ENCODE data around the gene KRTAP10-12.

The KRTAP10-12 gene

DNA sequence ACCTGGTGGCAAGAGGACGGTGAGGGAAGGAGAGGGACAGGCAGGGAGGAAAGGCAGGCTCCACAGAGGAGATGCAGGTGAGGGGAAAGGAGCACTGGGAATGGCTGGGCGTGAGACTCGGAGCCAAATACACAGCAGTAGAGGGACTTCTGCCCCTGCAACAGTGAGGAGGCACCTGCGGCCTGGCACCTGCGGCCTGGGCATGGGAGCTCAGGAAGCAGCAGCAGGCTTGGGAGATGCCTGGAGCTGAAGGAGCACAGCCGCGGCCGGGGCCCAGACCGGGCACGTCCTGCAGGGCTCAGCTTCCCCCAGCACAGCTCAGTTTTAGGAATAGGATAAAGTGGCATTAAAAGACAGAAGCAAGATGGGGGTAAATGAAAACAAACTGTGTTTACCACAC is 35.3 kb downstream of the KRTAP10-12 start:
- Histone ChIP-seq H3K4me1 (ENCODE audit: control insufficient read depth, low read depth, low read length) (no peaks in the 10 kb centered on the region), H3K4me3 (ENCODE audit: low read length) (no peak overlapping the region), H3K36me3 (ENCODE audit: control insufficient read depth, low read depth, low read length) (no peaks in the 10 kb centered on the region), H3K27me3 (ENCODE audit: control insufficient read depth, insufficient read depth, low read length) (no peaks in the 10 kb centered on the region), H3K9me3 (ENCODE audit: control insufficient read depth, low read depth, low read length) (peaks cover 1% of the 10 kb centered on the region), H3K27ac (ENCODE audit: low read length) (no peak overlapping the region), H3K9ac (ENCODE audit: low read length) (no peak overlapping the region)

DNA sequence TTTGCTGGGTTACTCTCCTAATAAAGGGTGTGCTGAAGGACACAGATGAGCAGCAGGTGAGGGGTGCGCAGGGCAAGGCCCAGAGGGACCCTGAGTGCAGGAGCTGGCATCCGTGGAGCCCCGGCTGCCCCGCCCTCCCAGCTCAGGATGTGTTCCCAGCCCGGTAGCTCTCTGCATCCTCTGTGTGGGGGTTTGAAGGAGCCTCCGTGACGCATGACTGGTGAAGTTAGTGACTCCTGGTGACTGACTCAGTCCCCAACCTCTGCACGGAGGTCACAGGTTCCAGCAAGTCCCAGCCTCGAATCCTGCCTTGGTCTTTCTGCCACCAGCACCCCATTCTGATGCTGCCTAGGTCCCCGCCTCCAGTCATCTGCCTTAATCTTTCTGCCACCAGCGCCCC is 36.0 kb downstream of the KRTAP10-12 start:
- peaks cover 8% of the 10 kb centered on the region for H3K9me3 ChIP-seq (ENCODE audit: control insufficient read depth, low read depth, low read length)
- no peak overlapping the region for H3K9ac ChIP-seq (ENCODE audit: low read length)
- no peaks in the 10 kb centered on the region for H3K36me3 ChIP-seq (ENCODE audit: control insufficient read depth, low read depth, low read length)
- H3K4me3 ChIP-seq (ENCODE audit: low read length), result no peak overlapping the region
- no peak overlapping the region for H3K27ac ChIP-seq (ENCODE audit: low read length)
- H3K4me1 ChIP-seq (ENCODE audit: control insufficient read depth, low read depth, low read length), result no peaks in the 10 kb centered on the region
- H3K27me3 ChIP-seq (ENCODE audit: control insufficient read depth, insufficient read depth, low read length), result no peaks in the 10 kb centered on the region

DNA sequence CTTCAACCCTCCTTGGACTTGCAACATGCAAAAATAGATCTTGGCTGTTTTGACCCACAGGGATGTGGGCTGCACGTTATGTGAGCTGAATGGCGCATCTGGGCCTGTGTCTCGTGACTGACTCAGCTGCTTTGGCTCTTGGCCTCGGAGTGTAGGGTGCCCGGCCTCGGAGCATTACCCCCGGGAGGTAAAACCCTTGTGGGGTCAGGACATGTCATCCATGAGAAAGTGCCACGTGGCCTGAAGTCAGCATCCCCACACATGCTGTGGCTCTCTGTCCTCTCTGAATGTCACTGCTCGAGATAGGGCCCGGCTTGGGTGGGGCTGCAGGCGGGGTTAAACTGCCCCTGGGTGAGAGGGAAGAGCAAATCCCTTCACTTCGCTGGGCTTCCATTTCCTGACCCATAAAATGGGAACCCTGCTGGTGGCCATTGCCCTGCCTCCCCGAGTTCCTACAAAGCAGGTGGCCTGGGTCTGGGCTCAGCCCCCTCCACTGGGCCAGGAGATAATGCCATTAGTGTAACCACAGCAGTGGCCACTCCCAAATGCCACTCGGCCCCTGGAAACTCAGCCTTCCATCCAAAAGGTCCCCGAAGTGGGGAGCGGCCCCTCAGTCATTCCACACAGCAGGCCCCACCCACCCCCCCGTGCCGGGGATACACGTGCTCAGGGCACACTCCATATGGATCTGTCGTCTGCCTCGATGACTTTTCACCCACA is 37.2 kb downstream of the KRTAP10-12 start:
- no peaks in the 10 kb centered on the region for H3K36me3 ChIP-seq (ENCODE audit: control insufficient read depth, low read depth, low read length)
- peaks cover 15% of the 10 kb centered on the region for H3K9me3 ChIP-seq (ENCODE audit: control insufficient read depth, low read depth, low read length)
- H3K9ac ChIP-seq (ENCODE audit: low read length), result no peak overlapping the region
- H3K4me1 ChIP-seq (ENCODE audit: control insufficient read depth, low read depth, low read length), result no peaks in the 10 kb centered on the region
- no peak overlapping the region for H3K4me3 ChIP-seq (ENCODE audit: low read length)
- H3K27ac ChIP-seq (ENCODE audit: low read length), result no peak overlapping the region
- H3K27me3 ChIP-seq (ENCODE audit: control insufficient read depth, insufficient read depth, low read length), result no peaks in the 10 kb centered on the region

DNA sequence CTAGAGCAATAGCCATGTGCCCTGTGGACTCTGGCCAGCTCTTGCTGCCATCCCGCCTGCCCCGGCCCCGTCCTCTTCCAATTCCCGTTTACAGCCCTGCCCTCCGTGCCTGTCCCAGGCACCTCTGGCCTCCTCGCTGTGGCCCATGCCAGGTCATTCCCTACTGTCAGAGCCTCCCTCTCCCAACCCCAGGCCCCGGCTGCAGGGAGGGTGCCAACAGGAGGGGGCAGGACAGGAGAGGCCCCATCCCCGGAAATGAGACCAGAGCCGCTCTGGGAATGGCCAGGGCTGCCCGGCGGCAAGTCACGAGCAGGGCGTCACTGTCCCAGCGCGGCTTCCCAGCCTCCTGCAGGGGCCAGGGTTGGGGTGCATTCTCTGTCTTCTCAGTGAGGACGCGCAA is 37.9 kb downstream of the KRTAP10-12 start:
- Histone ChIP-seq H3K9ac (ENCODE audit: low read length) (no peak overlapping the region), H3K36me3 (ENCODE audit: control insufficient read depth, low read depth, low read length) (no peaks in the 10 kb centered on the region), H3K4me3 (ENCODE audit: low read length) (no peak overlapping the region), H3K27me3 (ENCODE audit: control insufficient read depth, insufficient read depth, low read length) (no peaks in the 10 kb centered on the region), H3K27ac (ENCODE audit: low read length) (no peak overlapping the region), H3K4me1 (ENCODE audit: control insufficient read depth, low read depth, low read length) (no peaks in the 10 kb centered on the region), H3K9me3 (ENCODE audit: control insufficient read depth, low read depth, low read length) (peaks cover 15% of the 10 kb centered on the region)

DNA sequence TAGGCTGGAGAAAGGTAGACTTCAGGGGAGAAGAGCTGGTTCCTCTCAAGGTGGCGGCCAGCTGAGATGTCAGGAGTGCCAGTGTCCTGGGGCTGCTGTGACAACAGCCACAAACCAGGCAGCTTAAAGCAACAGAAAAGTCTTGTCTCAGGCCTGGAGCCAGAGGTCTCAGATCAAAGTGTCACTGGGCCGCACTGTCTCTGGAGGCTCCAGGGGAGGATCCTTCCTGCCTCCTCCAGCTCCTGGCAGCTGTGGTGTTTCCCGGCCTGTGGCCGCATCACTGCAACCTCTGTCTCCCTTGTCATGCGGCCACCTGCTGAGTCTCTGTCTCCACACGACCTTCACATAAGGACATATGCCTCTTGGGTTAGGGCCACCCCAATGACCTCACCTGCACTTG is 38.8 kb downstream of the KRTAP10-12 start:
- H3K9ac ChIP-seq (ENCODE audit: low read length), result no peak overlapping the region
- no peak overlapping the region for H3K27ac ChIP-seq (ENCODE audit: low read length)
- H3K27me3 ChIP-seq (ENCODE audit: control insufficient read depth, insufficient read depth, low read length), result no peaks in the 10 kb centered on the region

DNA sequence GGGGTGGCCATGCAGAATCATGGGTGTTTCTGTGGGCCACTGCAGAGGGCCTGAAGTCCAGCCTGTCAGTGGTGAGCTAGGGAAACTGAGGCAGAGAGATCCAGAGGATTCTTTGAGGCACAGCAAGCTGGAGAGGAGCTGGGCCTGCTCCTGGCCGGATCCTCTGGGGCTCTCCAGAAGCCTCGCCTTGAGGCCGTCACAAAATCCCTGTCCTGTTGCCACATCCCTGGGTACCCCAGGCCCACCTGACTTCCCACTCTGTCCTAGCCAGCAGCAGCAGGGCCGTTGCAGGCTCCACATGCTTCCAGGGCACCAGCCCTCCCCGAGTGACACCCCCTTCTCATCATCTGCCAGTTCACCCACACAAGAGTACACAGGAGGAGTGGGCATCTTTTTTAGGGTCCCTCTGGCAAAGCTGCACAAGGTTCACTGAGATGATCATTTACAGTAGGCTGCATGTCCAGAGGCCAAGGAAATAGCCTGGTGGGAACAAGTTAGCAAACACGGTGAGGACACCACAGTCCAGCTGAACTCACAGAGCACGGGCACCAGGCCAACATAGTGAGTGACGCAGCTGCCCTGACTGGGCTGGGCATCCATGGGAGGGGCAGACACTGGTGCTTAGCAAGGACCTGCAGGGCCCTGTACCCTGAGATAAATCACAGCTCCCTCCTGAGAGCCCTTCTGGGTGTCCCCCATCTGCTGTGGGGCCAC is 39.5 kb downstream of the KRTAP10-12 start:
- no peaks in the 10 kb centered on the region for H3K4me1 ChIP-seq (ENCODE audit: control insufficient read depth, low read depth, low read length)
- H3K4me3 ChIP-seq (ENCODE audit: low read length), result no peak overlapping the region
- no peak overlapping the region for H3K27ac ChIP-seq (ENCODE audit: low read length)
- H3K36me3 ChIP-seq (ENCODE audit: control insufficient read depth, low read depth, low read length), result no peaks in the 10 kb centered on the region
- no peaks in the 10 kb centered on the region for H3K27me3 ChIP-seq (ENCODE audit: control insufficient read depth, insufficient read depth, low read length)
- H3K9me3 ChIP-seq (ENCODE audit: control insufficient read depth, low read depth, low read length), result peaks cover 15% of the 10 kb centered on the region
- H3K9ac ChIP-seq (ENCODE audit: low read length), result no peak overlapping the region

More for the DNA sequence above, 38.8 kb downstream of the KRTAP10-12 start:
- peaks cover 15% of the 10 kb centered on the region for H3K9me3 ChIP-seq (ENCODE audit: control insufficient read depth, low read depth, low read length)
- no peaks in the 10 kb centered on the region for H3K4me1 ChIP-seq (ENCODE audit: control insufficient read depth, low read depth, low read length)
- no peak overlapping the region for H3K4me3 ChIP-seq (ENCODE audit: low read length)
- H3K36me3 ChIP-seq (ENCODE audit: control insufficient read depth, low read depth, low read length), result no peaks in the 10 kb centered on the region

DNA sequence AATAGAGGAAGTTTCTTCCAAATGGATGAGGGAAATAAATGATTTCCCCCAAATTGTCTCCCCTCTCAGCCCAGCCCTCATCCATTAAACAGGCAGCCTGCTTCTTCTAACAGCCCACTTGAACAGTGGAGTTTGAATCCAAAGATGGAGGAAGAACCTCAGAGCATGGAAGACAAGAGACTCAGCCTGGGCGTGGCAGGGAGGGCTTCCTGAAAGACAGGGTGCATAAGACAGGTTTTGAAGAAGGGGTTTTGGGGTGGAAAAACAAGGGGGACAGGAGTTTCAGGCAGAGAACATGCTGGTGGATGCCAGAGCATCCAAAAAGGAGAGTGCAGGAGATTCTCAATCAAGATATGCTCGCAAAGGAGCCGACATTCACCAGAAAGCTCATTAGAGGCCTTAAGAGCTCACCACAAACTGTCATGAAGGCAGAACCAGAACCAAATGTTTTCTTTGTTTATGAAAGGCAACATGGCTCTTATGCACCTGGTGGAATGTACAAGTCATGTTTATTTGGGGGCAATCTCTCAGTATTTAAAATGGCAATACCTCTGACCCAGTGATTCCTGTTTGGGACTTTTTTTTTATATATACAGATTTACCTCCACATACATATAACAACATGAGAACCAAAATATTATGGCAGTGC is 40.9 kb downstream of the KRTAP10-12 start:
- Histone ChIP-seq H3K27me3 (ENCODE audit: control insufficient read depth, insufficient read depth, low read length) (no peaks in the 10 kb centered on the region), H3K27ac (ENCODE audit: low read length) (no peak overlapping the region), H3K36me3 (ENCODE audit: control insufficient read depth, low read depth, low read length) (no peaks in the 10 kb centered on the region), H3K9me3 (ENCODE audit: control insufficient read depth, low read depth, low read length) (peaks cover 15% of the 10 kb centered on the region), H3K4me1 (ENCODE audit: control insufficient read depth, low read depth, low read length) (no peaks in the 10 kb centered on the region), H3K9ac (ENCODE audit: low read length) (no peak overlapping the region), H3K4me3 (ENCODE audit: low read length) (no peak overlapping the region)

DNA sequence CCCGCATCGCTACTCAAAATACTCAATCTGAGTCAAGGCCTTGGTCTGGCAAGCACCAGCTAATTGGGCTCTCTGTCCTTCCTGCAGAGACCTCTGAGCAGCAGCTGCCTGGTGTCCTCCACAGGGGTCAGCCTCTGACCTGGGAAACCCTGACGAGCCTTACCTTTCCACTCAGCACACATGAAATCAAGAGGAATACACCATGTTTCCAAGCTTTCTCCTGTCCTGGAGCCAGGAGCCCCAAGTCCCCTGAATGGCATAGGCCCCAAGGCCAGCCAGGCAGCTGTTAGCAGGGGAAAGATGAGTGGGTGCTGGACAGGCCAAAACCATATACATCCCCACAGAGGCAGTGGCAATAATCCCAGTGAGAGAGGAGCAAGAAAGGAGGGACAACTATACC is 41.6 kb downstream of the KRTAP10-12 start:
- Histone ChIP-seq H3K36me3 (ENCODE audit: control insufficient read depth, low read depth, low read length) (no peaks in the 10 kb centered on the region), H3K9ac (ENCODE audit: low read length) (no peak overlapping the region), H3K9me3 (ENCODE audit: control insufficient read depth, low read depth, low read length) (peaks cover 15% of the 10 kb centered on the region), H3K27me3 (ENCODE audit: control insufficient read depth, insufficient read depth, low read length) (no peaks in the 10 kb centered on the region), H3K4me3 (ENCODE audit: low read length) (no peak overlapping the region), H3K4me1 (ENCODE audit: control insufficient read depth, low read depth, low read length) (no peaks in the 10 kb centered on the region), H3K27ac (ENCODE audit: low read length) (no peak overlapping the region)

DNA sequence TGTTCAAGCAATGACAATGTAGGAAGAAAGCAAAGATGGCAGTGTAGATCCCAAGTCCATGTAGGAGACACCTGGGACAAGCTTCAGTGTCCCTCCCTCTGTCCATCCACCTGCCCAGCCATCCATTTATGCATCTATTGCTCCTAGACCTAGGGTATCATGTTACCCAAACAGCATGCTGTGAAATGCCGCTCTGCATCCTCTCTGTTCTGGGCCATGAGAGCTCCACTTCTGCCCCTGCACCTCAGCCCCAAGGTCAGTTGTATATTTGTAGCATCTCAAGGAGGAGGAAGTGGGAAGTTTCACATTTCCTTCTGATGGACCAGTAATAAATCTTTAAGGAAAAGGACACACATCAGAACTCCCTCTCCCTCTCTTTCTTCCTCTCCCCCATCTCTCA is 42.3 kb downstream of the KRTAP10-12 start:
- peaks cover 15% of the 10 kb centered on the region for H3K9me3 ChIP-seq (ENCODE audit: control insufficient read depth, low read depth, low read length)
- no peaks in the 10 kb centered on the region for H3K27me3 ChIP-seq (ENCODE audit: control insufficient read depth, insufficient read depth, low read length)
- H3K9ac ChIP-seq (ENCODE audit: low read length), result no peak overlapping the region

DNA sequence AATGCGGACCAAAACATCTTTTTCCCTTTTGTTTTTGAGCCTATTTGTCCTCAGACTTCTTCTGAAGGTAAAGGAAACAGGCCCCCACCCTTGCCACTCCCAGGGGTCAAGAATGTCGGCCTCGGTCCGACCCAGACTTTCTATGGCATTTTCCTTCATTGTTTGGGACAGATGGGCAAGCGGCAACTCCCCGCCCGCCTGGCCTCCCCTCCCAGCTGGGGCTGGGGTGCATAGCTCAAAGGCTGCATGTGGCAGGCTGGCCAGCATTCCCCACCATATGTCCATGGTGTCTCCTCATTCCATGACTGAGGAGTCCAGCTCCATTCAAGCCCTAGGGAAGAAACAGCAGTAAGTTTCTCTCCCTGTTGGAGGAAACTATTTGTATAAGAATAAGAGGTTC is 43.8 kb downstream of the KRTAP10-12 start:
- no peak overlapping the region for H3K9ac ChIP-seq (ENCODE audit: low read length)
- H3K9me3 ChIP-seq (ENCODE audit: control insufficient read depth, low read depth, low read length), result peaks cover 15% of the 10 kb centered on the region
- no peaks in the 10 kb centered on the region for H3K27me3 ChIP-seq (ENCODE audit: control insufficient read depth, insufficient read depth, low read length)
- H3K36me3 ChIP-seq (ENCODE audit: control insufficient read depth, low read depth, low read length), result no peaks in the 10 kb centered on the region
- no peak overlapping the region for H3K27ac ChIP-seq (ENCODE audit: low read length)
- no peaks in the 10 kb centered on the region for H3K4me1 ChIP-seq (ENCODE audit: control insufficient read depth, low read depth, low read length)
- H3K4me3 ChIP-seq (ENCODE audit: low read length), result no peak overlapping the region

More for the DNA sequence above, 42.3 kb downstream of the KRTAP10-12 start:
- no peak overlapping the region for H3K4me3 ChIP-seq (ENCODE audit: low read length)
- no peaks in the 10 kb centered on the region for H3K4me1 ChIP-seq (ENCODE audit: control insufficient read depth, low read depth, low read length)
- no peaks in the 10 kb centered on the region for H3K36me3 ChIP-seq (ENCODE audit: control insufficient read depth, low read depth, low read length)
- no peak overlapping the region for H3K27ac ChIP-seq (ENCODE audit: low read length)

DNA sequence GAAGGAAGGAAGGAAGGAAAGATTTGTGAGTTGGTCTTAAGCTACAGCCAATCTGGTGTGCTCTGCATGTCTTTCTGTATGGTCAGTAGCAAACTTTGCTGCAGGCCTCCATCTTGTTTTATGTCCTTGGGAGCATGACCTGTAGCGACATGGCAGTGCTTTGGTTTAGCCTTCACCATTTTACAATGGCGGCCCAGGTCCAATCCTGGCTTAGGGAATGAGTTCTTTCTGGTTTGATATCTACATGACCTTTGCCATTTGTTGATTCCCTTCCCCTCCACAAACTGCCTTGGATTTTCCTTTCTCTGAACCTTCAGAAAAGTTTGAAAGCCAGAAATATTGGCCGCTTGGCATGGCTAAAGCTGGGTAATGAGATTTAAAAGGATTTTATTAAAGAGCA is 44.9 kb downstream of the KRTAP10-12 start:
- H3K27me3 ChIP-seq (ENCODE audit: control insufficient read depth, insufficient read depth, low read length), result no peaks in the 10 kb centered on the region
- no peak overlapping the region for H3K9ac ChIP-seq (ENCODE audit: low read length)
- no peaks in the 10 kb centered on the region for H3K4me1 ChIP-seq (ENCODE audit: control insufficient read depth, low read depth, low read length)
- no peaks in the 10 kb centered on the region for H3K36me3 ChIP-seq (ENCODE audit: control insufficient read depth, low read depth, low read length)
- no peak overlapping the region for H3K27ac ChIP-seq (ENCODE audit: low read length)
- peaks cover 15% of the 10 kb centered on the region for H3K9me3 ChIP-seq (ENCODE audit: control insufficient read depth, low read depth, low read length)
- H3K4me3 ChIP-seq (ENCODE audit: low read length), result no peak overlapping the region
